ENCODE data around the gene PTGES2. TPM values are rescaled to one million over a fixed set of nuclear protein-coding genes. Genes with fewer than 3 reads are reported as not detected.

Gene PTGES2
- total and polyA plus RNA-seq, 2 experiments from 2014 or later = 141 to 240 TPM

GRCh38 chr9:128149001-128149701 is 21.6 kb upstream of the PTGES2 start, which contains the start of gene LCN2:
Gene LCN2, plus strand, starts transcription at chr9:128149453. Its CDS starts 73 bp downstream, at chr9:128149526.
- H3K27ac ChIP-seq = no peak within 1 kb of the TSS
- H3K27me3 ChIP-seq = no peaks in the 10 kb centered on the region
- H3K36me3 ChIP-seq = no peaks in the 10 kb centered on the region
- H3K9me3 ChIP-seq (ENCODE audit: low read depth) = no peaks in the 10 kb centered on the region
- no peaks in the 10 kb centered on the region for H3K4me1 ChIP-seq (ENCODE audit: low read depth)
- DNase-seq (ENCODE audit: low read depth in 1 of 2, low spot score in 1 of 2) = no peak
- no peak for TF ChIP-seq CTCF (IDR thresholded peaks at IDR 0.05; ENCODE audit: low read depth, low read length)
- H3K4me3 ChIP-seq = no peak within 1 kb of the TSS

DNA sequence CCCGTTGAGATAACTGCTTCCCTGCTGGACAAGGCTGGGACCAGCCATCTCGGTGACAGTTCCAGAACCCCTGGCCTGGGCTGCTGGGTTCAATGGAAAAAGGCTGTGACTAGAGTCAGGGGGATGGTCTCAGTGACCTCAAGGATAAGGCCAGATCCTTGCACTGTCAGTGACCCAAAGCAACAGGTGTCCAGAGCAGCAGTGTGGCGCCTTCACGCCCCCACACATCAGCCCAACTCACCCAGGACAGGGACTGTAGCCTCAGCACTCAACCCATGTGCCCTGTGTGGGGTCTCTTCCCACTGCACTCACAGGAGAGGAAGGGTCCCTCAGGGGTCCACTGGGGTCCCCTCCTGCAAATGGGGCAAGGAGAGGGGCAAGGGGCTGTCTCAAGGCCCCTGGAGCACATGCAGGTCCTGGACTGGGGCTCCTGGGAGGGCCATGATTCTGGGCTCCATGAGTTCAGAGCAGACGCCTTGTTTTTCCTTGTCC is 21.0 kb upstream of the PTGES2 start:
- no peaks in the 10 kb centered on the region for H3K27me3 ChIP-seq
- no peak overlapping the region for H3K4me3 ChIP-seq
- DNase-seq (ENCODE audit: low read depth in 1 of 2, low spot score in 1 of 2) = no peak
- H3K9me3 ChIP-seq (ENCODE audit: low read depth) = no peaks in the 10 kb centered on the region
- no peaks in the 10 kb centered on the region for H3K4me1 ChIP-seq (ENCODE audit: low read depth)
- no peaks in the 10 kb centered on the region for H3K36me3 ChIP-seq
- TF ChIP-seq CTCF (IDR thresholded peaks at IDR 0.05; ENCODE audit: low read depth, low read length) = no peak
- H3K27ac ChIP-seq = no peak overlapping the region

GRCh38 chr9:128146591-128147120 is 19.1 kb upstream of the PTGES2 start:
- Histone ChIP-seq H3K27ac (no peak overlapping the region), H3K9me3 (ENCODE audit: low read depth) (no peaks in the 10 kb centered on the region), H3K27me3 (no peaks in the 10 kb centered on the region), H3K4me3 (no peak overlapping the region), H3K36me3 (no peaks in the 10 kb centered on the region), H3K4me1 (ENCODE audit: low read depth) (no peaks in the 10 kb centered on the region)
- TF ChIP-seq CTCF (IDR thresholded peaks at IDR 0.05; ENCODE audit: low read depth, low read length) = no peak
- DNase-seq (ENCODE audit: low read depth in 1 of 2, low spot score in 1 of 2) = no peak

DNA sequence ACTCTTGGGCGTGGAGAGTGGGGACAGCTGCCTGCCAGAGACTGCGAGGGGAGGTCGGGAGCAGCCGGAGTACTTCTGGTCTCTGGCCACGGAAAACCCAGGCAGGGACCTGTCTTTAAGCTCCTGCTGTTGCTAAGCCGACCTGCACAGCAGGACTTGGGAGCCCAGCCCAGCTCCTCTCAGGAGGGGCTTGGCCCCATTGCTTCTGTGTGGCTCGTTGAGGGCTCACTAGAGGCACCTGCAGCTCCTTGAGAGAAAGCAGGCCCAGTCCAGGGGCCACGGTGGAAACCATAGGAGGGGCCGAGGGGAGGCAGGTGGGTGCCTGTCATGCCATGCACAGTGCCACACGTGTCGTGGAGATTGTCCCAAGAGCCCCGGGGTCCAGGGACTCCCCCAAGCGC is 18.4 kb upstream of the PTGES2 start:
- no peak for DNase-seq (ENCODE audit: low read depth in 1 of 2, low spot score in 1 of 2)
- no peaks in the 10 kb centered on the region for H3K36me3 ChIP-seq
- no peak overlapping the region for H3K27ac ChIP-seq
- H3K27me3 ChIP-seq = no peaks in the 10 kb centered on the region
- H3K4me1 ChIP-seq (ENCODE audit: low read depth) = no peaks in the 10 kb centered on the region
- no peak overlapping the region for H3K4me3 ChIP-seq
- H3K9me3 ChIP-seq (ENCODE audit: low read depth) = no peaks in the 10 kb centered on the region
- TF ChIP-seq CTCF (IDR thresholded peaks at IDR 0.05; ENCODE audit: low read depth, low read length) = no peak

DNA sequence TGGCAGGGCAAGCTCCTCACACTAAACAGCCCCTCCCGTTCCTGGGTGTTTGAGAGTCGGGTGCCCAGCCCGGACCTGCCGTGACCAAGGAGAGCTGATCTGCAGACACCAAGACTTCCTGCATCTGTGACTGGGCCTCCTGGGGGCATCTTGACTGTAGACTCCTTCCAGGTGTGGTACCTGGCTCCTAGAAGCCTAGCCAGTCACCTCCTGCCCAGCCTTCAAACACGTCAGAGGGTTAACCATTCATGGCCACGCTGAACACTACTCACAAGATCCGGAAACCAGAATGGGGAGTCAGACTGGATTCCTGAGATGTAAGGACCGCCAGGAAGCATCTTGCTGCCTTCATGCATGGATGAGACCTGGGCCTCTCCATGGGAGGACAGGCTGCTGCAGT is 18.0 kb upstream of the PTGES2 start:
- TF ChIP-seq CTCF (IDR thresholded peaks at IDR 0.05; ENCODE audit: low read depth, low read length) = no peak
- Histone ChIP-seq H3K36me3 (no peaks in the 10 kb centered on the region), H3K27ac (no peak overlapping the region), H3K9me3 (ENCODE audit: low read depth) (no peaks in the 10 kb centered on the region), H3K27me3 (no peaks in the 10 kb centered on the region), H3K4me3 (no peak overlapping the region), H3K4me1 (ENCODE audit: low read depth) (no peaks in the 10 kb centered on the region)
- no peak for DNase-seq (ENCODE audit: low read depth in 1 of 2, low spot score in 1 of 2)
